CD14-positive monocyte (primary cell): ENCODE results near the gene GRID2. TPM values are rescaled to one million over a fixed set of nuclear protein-coding genes. Genes with fewer than 3 reads are reported as not detected.

Experiments used
- DNase-seq, 3 donors: peaks; one replicate each; pipeline ENCODE4 v3.0.0-alpha.2; 2011 to 2022
- H2AFZ ChIP-seq: 2 replicates; pipeline ENCODE4 v1.6.0; 2012; ENCODE audit warnings: mild to moderate bottlenecking, low read depth, low read length, inconsistent platforms; ENCODE audit not compliant: insufficient read depth, poor library complexity, severe bottlenecking
- H3K27ac ChIP-seq, 2 donors: 1 replicate in 1 of 2; 2 replicates in 1 of 2; pipeline ENCODE4 v1.5.1; 2012 to 2013; ENCODE audit warnings: low read length in 2 of 2, control low read depth in 1 of 2, inconsistent platforms in 1 of 2, low read depth in 1 of 2, mild to moderate bottlenecking in 1 of 2
- H3K27me3 ChIP-seq, 2 donors: one replicate each; pipeline versions ENCODE4 v1.6.0 to v1.6.1; 2011 to 2013; ENCODE audit warnings: low read length in 2 of 2; ENCODE audit not compliant: control insufficient read depth in 2 of 2, insufficient read depth in 2 of 2
- H3K36me3 ChIP-seq, 2 donors: replicated peaks in 1 of 2; 1 replicate in 1 of 2; 2 replicates in 1 of 2; pipeline versions ENCODE4 v1.5.1 to v1.6.1; 2012 to 2013; ENCODE audit warnings: low read length in 2 of 2, control low read depth in 1 of 2, inconsistent platforms in 1 of 2, mild to moderate bottlenecking in 1 of 2; ENCODE audit not compliant: insufficient read depth in 2 of 2, control insufficient read depth in 1 of 2
- H3K4me1 ChIP-seq, 2 donors: 1 replicate in 1 of 2; 2 replicates in 1 of 2; pipeline versions ENCODE4 v1.5.1 to v1.6.1; 2012 to 2013; ENCODE audit warnings: low read length in 2 of 2, control low read depth in 1 of 2, inconsistent platforms in 1 of 2, mild to moderate bottlenecking in 1 of 2, moderate library complexity in 1 of 2; ENCODE audit not compliant: insufficient read depth in 2 of 2, control insufficient read depth in 1 of 2
- H3K4me2 ChIP-seq: replicated peaks from 2 replicates; pipeline ENCODE3; 2012; ENCODE audit warnings: low read length, moderate library complexity, mild to moderate bottlenecking; ENCODE audit not compliant: poor library complexity, severe bottlenecking; ENCODE audit errors: extremely low read depth
- H3K4me3 ChIP-seq, 3 experiments: fragments of 200-600 bp in 1 of 3; sonication (generic) in 1 of 3; replicated peaks in 1 of 3; 1 replicate in 2 of 3; 2 replicates in 1 of 3; pipeline ENCODE4 v1.5.1; 2011 to 2013; ENCODE audit warnings: low read length in 3 of 3, mild to moderate bottlenecking in 3 of 3, control low read depth in 2 of 3, low read depth in 2 of 3, inconsistent platforms in 1 of 3, moderate library complexity in 1 of 3
- H3K79me2 ChIP-seq: 2 replicates; pipeline ENCODE4 v1.6.0; 2012; ENCODE audit warnings: mild to moderate bottlenecking, control low read depth, inconsistent platforms, low read length, moderate library complexity; ENCODE audit not compliant: insufficient read depth
- H3K9ac ChIP-seq: 2 replicates; pipeline ENCODE4 v1.6.0; 2017; ENCODE audit warnings: low read length, mild to moderate bottlenecking; ENCODE audit not compliant: insufficient read depth, poor library complexity, severe bottlenecking
- H3K9me3 ChIP-seq, 2 donors: replicated peaks in 1 of 2; 1 replicate in 1 of 2; 2 replicates in 1 of 2; pipeline versions ENCODE4 v1.5.1 to v1.6.1; 2012 to 2013; ENCODE audit warnings: low read length in 2 of 2, control low read depth in 1 of 2; ENCODE audit not compliant: control insufficient read depth in 1 of 2, insufficient read depth in 1 of 2
- H4K20me1 ChIP-seq: 2 replicates; pipeline ENCODE4 v1.6.0; 2012; ENCODE audit warnings: mild to moderate bottlenecking, low read length, control low read depth, moderate library complexity; ENCODE audit not compliant: insufficient read depth
- H3K27ac Mint-ChIP-seq, 7 donors: one replicate each; pipeline ENCODE4 v1.8.0; 2020; ENCODE audit warnings: mild to moderate bottlenecking in 7 of 7, mixed read lengths in 7 of 7, moderate library complexity in 6 of 7, inconsistent platforms in 2 of 7
- H3K27me3 Mint-ChIP-seq, 3 donors: one replicate each; pipeline ENCODE4 v1.8.0; 2021 to 2022; ENCODE audit warnings: low read depth in 3 of 3, mild to moderate bottlenecking in 3 of 3, mixed read lengths in 3 of 3, moderate library complexity in 3 of 3, inconsistent platforms in 1 of 3
- H3K36me3 Mint-ChIP-seq, 2 donors: one replicate each; pipeline ENCODE4 v1.8.0; 2020; ENCODE audit warnings: mixed read lengths in 2 of 2, inconsistent platforms in 1 of 2, mild to moderate bottlenecking in 1 of 2
- H3K4me1 Mint-ChIP-seq: one replicate; pipeline ENCODE4 v1.8.0; 2020; ENCODE audit warnings: mild to moderate bottlenecking, mixed read lengths
- H3K4me3 Mint-ChIP-seq, 2 donors: one replicate each; pipeline ENCODE4 v1.8.0; 2020; ENCODE audit warnings: mild to moderate bottlenecking in 2 of 2, mixed read lengths in 2 of 2, moderate library complexity in 1 of 2
- H3K9me3 Mint-ChIP-seq, 7 donors: one replicate each; pipeline ENCODE4 v1.8.0; 2020 to 2022; ENCODE audit warnings: mixed read lengths in 7 of 7, mild to moderate bottlenecking in 6 of 7, moderate library complexity in 6 of 7, inconsistent platforms in 2 of 7
- CTCF ChIP-seq: fragments of 200-600 bp; IDR thresholded peaks from one replicate; pipeline ENCODE4 v1.8.0; 2022; ENCODE audit warnings: antibody characterized with exemption, mild to moderate bottlenecking
- WGBS: methylation state at CpG from one replicate; pipeline ENCODE4 v1.1.5; 2013; ENCODE audit warnings: missing lambda C conversion rate; ENCODE audit not compliant: insufficient coverage; 5-methylcytosine and 5-hydroxymethylcytosine counted together
- intact Hi-C, 2 donors: fragments of 100-400 bp; cut with micrococcal nuclease; formaldehyde crosslinking; loops; one replicate each; pipeline versions ENCODE4 v1.15.0 to v1.15.1; 2023
- polyA plus RNA-seq, 3 donors: library from polyadenylated mRNA; depleted of rRNA in 1 of 3; unstranded in 2 of 3; stranded (reverse) in 1 of 3; fragments of 300-500 nt in 2 of 3; fragments of >200 nt in 1 of 3; fragmentation: Illumina TruSeq in 2 of 3; gene quantifications; 1 replicate in 2 of 3; 2 replicates in 1 of 3; pipeline ENCODE4 v1.2.3, GENCODE V29; 2012 to 2021

Gene GRID2
- polyA plus RNA-seq, 3 donors: not detected

GRCh38 chr4:93444860-93445259, 1141.1 kb downstream of the GRID2 start:
- no peaks in the 10 kb centered on the region for H3K27me3 ChIP-seq
- H3K4me1 ChIP-seq: no peaks in the 10 kb centered on the region
- no peak overlapping the region for H3K27ac Mint-ChIP-seq
- H3K9me3 ChIP-seq: peaks cover 2 to 4% of the 10 kb centered on the region in 2 donors
- no peaks in the 10 kb centered on the region for H4K20me1 ChIP-seq
- no peak for TF ChIP-seq CTCF
- intact Hi-C loops: no loop called here
- H3K9ac ChIP-seq: no peak overlapping the region
- no peaks in the 10 kb centered on the region for H3K27me3 Mint-ChIP-seq
- H3K79me2 ChIP-seq: no peaks in the 10 kb centered on the region
- no CpG with 5 or more reads among the region's 1 CpG for WGBS
- H3K9me3 Mint-ChIP-seq: peaks cover 0 to under 1% (median 0%) of the 10 kb centered on the region in 7 donors
- H3K36me3 Mint-ChIP-seq: no peaks in the 10 kb centered on the region
- no peaks in the 10 kb centered on the region for H3K4me1 Mint-ChIP-seq
- no peak overlapping the region for H3K4me3 ChIP-seq
- no peak overlapping the region for H3K4me3 Mint-ChIP-seq
- no peak overlapping the region for H3K4me2 ChIP-seq
- no peak for DNase-seq
- H3K27ac ChIP-seq: no peak overlapping the region
- no peaks in the 10 kb centered on the region for H3K36me3 ChIP-seq
- H2AFZ ChIP-seq: no peak overlapping the region

GRCh38 chr4:93446038-93446437, 1142.3 kb downstream of the GRID2 start:
- WGBS: 90% methylated on average over 1 of the region's 1 CpG
- TF ChIP-seq CTCF: no peak
- no peaks in the 10 kb centered on the region for H3K27me3 Mint-ChIP-seq

More at GRCh38 chr4:93446038-93446437, 1142.3 kb downstream of the GRID2 start:
- Mint-ChIP-seq H3K27ac (no peak overlapping the region), H3K4me3 (no peak overlapping the region), H3K36me3 (no peaks in the 10 kb centered on the region), H3K4me1 (no peaks in the 10 kb centered on the region), H3K9me3 (no peaks in the 10 kb centered on the region)
- no peak overlapping the region for H2AFZ ChIP-seq
- H3K4me2 ChIP-seq: no peak overlapping the region
- no peak overlapping the region for H3K27ac ChIP-seq
- H3K9me3 ChIP-seq: peaks cover 0 to 4% of the 10 kb centered on the region in 2 donors
- H3K27me3 ChIP-seq: no peaks in the 10 kb centered on the region
- intact Hi-C loops: no loop called here
- DNase-seq: no peak
- H3K79me2 ChIP-seq: no peaks in the 10 kb centered on the region
- H3K4me3 ChIP-seq: no peak overlapping the region
- H3K4me1 ChIP-seq: no peaks in the 10 kb centered on the region
- H3K9ac ChIP-seq: no peak overlapping the region
- no peaks in the 10 kb centered on the region for H4K20me1 ChIP-seq
- H3K36me3 ChIP-seq: no peaks in the 10 kb centered on the region
